Astrocyte of the cerebellum (primary cell): ENCODE measurements around the gene PSD4.

Source experiments
- DNase-seq: peaks from one replicate; pipeline ENCODE4 v3.0.0-alpha.2; 2011; ENCODE audit warnings: low read depth
- H3K4me3 ChIP-seq: 2 replicates; pipeline ENCODE4 v1.5.1; 2011; ENCODE audit warnings: mild to moderate bottlenecking, low read depth, low read length, moderate library complexity
- in situ Hi-C: cut with HindIII; loops from 2 replicates; pipeline ENCODE4 v1.10.0; 2017; ENCODE audit warnings: low sequenced_read_pairs
- TF ChIP-seq, protein P1 (sequence below): IDR thresholded peaks from 2 replicates; pipeline ENCODE4 v1.5.1; 2012; ENCODE audit warnings: low read length, low read depth, moderate library complexity, mild to moderate bottlenecking; ENCODE audit errors: missing control alignments

Gene PSD4

DNA sequence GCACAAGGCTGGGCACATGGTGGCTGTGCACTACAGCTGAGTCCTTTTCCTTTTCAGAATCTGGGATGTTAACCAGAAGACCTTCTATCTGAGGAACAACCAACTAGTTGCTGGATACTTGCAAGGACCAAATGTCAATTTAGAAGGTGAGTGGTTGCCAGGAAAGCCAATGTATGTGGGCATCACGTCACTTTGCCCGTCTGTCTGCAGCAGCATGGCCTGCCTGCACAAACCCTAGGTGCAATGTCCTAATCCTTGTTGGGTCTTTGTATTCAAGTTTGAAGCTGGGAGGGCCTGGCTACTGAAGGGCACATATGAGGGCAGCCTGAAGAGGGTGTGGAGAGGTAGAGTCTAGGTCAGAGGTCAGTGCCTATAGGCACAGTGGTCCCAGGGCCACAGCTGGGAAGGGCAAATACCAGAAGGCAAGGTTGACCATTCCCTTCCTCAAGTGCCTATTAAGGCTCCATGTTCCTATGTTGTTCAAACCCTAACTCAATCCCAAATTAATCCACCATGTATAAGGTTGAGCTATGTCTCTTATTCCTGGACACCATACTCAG is 44.2 kb upstream of the PSD4 start:
- TF ChIP-seq, protein P1, sequence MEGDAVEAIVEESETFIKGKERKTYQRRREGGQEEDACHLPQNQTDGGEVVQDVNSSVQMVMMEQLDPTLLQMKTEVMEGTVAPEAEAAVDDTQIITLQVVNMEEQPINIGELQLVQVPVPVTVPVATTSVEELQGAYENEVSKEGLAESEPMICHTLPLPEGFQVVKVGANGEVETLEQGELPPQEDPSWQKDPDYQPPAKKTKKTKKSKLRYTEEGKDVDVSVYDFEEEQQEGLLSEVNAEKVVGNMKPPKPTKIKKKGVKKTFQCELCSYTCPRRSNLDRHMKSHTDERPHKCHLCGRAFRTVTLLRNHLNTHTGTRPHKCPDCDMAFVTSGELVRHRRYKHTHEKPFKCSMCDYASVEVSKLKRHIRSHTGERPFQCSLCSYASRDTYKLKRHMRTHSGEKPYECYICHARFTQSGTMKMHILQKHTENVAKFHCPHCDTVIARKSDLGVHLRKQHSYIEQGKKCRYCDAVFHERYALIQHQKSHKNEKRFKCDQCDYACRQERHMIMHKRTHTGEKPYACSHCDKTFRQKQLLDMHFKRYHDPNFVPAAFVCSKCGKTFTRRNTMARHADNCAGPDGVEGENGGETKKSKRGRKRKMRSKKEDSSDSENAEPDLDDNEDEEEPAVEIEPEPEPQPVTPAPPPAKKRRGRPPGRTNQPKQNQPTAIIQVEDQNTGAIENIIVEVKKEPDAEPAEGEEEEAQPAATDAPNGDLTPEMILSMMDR: no peak
- no peak for DNase-seq
- H3K4me3 ChIP-seq: no peak overlapping the region
- in situ Hi-C loops: no loop called here

GRCh38 chr2:113131352-113132185 is 42.2 kb upstream of the PSD4 start:
- DNase-seq: no peak
- in situ Hi-C loops: no loop called here
- no peak overlapping the region for H3K4me3 ChIP-seq
- TF ChIP-seq, protein P1: no peak

- H3K4me3 ChIP-seq: no peak overlapping the region
- no peak for DNase-seq
- in situ Hi-C loops: no loop called here
These were observed 41.3 kb upstream of the PSD4 start for GRCh38 chr2:113132414-113133021.

GRCh38 chr2:113133704-113134598 is 39.8 kb upstream of the PSD4 start:
- in situ Hi-C loops: no loop called here
- TF ChIP-seq, protein P1: no peak
- no peak for DNase-seq
- no peak overlapping the region for H3K4me3 ChIP-seq

More at GRCh38 chr2:113132414-113133021, 41.3 kb upstream of the PSD4 start:
- TF ChIP-seq, protein P1: no peak

- in situ Hi-C loops: loop anchor here (5.0 kb wide), 1 partner anchor 68 kb away; no protein-coding TSS in a partner anchor
- H3K4me3 ChIP-seq: no peak overlapping the region
- no peak for DNase-seq
- TF ChIP-seq, protein P1: no peak
These were observed 39.1 kb upstream of the PSD4 start for GRCh38 chr2:113134717-113135116.

DNA sequence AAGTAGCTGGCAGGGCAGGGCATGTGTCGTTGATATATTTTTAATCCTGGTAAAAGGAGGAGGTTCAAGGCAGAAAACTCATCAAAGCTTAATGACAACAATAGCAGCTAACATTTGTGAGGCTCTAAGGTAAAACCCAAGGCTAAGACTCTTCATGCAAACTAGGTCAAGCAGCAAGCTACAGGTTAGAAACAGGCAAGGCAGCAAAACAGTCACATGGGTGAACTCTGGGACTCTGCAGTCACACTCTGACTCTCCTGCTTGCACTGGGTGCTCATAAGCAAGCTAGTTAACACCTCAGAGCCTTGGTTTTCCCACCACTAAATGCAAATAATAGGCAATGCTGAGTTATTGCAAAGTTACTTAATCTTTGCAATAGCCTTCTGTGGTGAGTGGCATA is 38.5 kb upstream of the PSD4 start:
- H3K4me3 ChIP-seq: no peak overlapping the region
- in situ Hi-C loops: loop anchor here (5.0 kb wide), 1 partner anchor 67 kb away; no protein-coding TSS in a partner anchor
- TF ChIP-seq, protein P1: no peak
- no peak for DNase-seq
